ENCODE data around the gene LOXL1. TPM values are rescaled to one million over a fixed set of nuclear protein-coding genes. Genes with fewer than 3 reads are reported as not detected.

Gene LOXL1
- total RNA-seq, 2 experiments from 2014 or later, result 1.6 to 2.8 TPM

DNA sequence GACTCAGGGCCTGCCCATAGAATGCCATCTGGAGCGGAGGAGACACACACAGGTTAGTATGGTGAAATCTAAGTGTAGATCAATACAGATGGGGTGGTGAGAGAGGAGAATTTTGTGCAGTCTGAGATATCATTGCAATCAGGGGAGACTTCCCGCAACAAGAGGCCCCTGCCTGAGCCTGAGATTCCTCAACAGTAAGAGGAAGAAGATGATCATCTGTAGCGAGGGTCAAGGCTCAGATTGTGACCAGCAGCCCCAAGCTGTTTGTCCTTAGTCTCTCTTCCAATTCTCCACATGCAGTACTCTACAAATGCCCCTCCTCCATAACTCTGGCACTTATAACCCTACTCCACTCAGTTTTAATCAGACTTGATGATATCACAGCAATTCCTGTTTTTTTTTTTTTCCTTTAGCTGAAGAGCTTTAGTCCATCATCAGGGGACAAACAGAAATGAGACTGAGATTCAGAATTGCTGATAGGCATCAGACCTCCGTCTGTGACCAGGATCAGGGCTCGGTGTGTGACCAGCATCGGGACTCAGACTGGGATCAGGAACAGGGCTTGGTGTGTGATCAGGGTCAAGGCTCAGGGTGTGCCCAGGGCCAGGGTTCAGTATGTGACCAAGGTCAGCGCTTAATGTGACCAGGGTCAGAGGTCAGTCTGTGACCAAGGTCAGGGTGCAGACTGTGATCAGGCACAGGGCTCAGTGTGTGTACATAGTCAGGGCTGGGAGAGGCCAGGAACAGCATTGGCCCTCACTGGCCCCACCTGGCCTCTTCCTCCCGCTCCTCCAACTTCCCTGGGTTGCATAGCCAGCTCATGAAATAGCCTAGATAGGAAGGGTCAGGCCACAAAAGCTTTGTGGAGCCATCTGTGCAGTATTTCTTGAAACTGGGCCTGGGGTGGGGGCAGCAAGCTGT, 14.1 kb downstream of the LOXL1 start:
- ATAC-seq (no peak), DNase-seq (no peak)
- CTCF ChIA-PET, result interaction anchor here (1.1 to 3.6 kb wide), 5 partner anchors 11 to 24 kb away, joined by 3 to 22 read pairs (median 5); no protein-coding TSS in a partner anchor
- POLR2A ChIA-PET, result no interaction called here
- peaks cover 15% of the 10 kb centered on the region for H3K4me1 Mint-ChIP-seq (ENCODE audit: low read depth)
- no peak overlapping the region for H3K4me3 Mint-ChIP-seq
- H3K36me3 Mint-ChIP-seq (ENCODE audit: low read depth), result no peaks in the 10 kb centered on the region
- TF ChIP-seq CTCF (IDR thresholded peaks at IDR 0.05), result no peak
- H3K27me3 Mint-ChIP-seq, result no peaks in the 10 kb centered on the region
- no peaks in the 10 kb centered on the region for H3K9me3 Mint-ChIP-seq
- intact Hi-C loops (cut with micrococcal nuclease), result no loop called here
- H3K27ac Mint-ChIP-seq, result no peak overlapping the region

DNA sequence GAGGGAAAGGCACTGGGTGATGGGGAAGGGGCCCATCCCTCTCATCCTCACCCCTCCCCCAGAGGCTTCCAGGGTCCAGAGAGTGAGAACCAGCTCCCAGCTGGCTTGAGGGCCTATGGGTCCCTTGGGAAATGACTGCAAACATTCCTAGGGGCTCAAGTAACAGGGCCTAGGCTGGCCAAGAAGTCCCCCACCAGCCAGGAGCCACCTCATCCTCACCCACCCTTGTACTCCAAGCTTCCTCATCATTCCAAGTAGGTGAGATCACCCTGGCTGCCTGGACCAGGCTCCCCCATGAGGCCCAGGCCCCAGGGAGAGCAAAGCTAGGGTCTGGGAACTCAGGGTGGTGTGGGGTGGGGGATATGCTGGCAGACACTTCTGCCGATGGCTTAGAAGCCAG, 14.8 kb downstream of the LOXL1 start:
- no peaks in the 10 kb centered on the region for H3K9me3 Mint-ChIP-seq
- no peak overlapping the region for H3K27ac Mint-ChIP-seq
- no peaks in the 10 kb centered on the region for H3K27me3 Mint-ChIP-seq
- no peak for DNase-seq
- no peak for TF ChIP-seq CTCF (IDR thresholded peaks at IDR 0.05)
- intact Hi-C loops (cut with micrococcal nuclease), result no loop called here
- CTCF ChIA-PET, result interaction anchor here (1.1 to 2.4 kb wide), 3 partner anchors 10 to 24 kb away, joined by 3 to 9 read pairs (median 5); no protein-coding TSS in a partner anchor
- H3K4me3 Mint-ChIP-seq, result no peak overlapping the region
- POLR2A ChIA-PET, result no interaction called here
- H3K36me3 Mint-ChIP-seq (ENCODE audit: low read depth), result no peaks in the 10 kb centered on the region
- no peak for ATAC-seq
- peaks cover 15% of the 10 kb centered on the region for H3K4me1 Mint-ChIP-seq (ENCODE audit: low read depth)

GRCh38 chr15:73941449-73941848, 15.2 kb downstream of the LOXL1 start:
- no peak for DNase-seq
- no peak for ATAC-seq
- ChIA-PET POLR2A (no interaction called here), CTCF (interaction anchor here (1.1 to 2.4 kb wide), 3 partner anchors 10 to 23 kb away, joined by 3 to 9 read pairs (median 5); no protein-coding TSS in a partner anchor)
- Mint-ChIP-seq H3K27me3 (no peaks in the 10 kb centered on the region), H3K27ac (no peak overlapping the region), H3K9me3 (no peaks in the 10 kb centered on the region), H3K4me1 (ENCODE audit: low read depth) (peaks cover 15% of the 10 kb centered on the region), H3K4me3 (no peak overlapping the region), H3K36me3 (ENCODE audit: low read depth) (no peaks in the 10 kb centered on the region)
- TF ChIP-seq CTCF (IDR thresholded peaks at IDR 0.05), result no peak
- intact Hi-C loops (cut with micrococcal nuclease), result no loop called here

DNA sequence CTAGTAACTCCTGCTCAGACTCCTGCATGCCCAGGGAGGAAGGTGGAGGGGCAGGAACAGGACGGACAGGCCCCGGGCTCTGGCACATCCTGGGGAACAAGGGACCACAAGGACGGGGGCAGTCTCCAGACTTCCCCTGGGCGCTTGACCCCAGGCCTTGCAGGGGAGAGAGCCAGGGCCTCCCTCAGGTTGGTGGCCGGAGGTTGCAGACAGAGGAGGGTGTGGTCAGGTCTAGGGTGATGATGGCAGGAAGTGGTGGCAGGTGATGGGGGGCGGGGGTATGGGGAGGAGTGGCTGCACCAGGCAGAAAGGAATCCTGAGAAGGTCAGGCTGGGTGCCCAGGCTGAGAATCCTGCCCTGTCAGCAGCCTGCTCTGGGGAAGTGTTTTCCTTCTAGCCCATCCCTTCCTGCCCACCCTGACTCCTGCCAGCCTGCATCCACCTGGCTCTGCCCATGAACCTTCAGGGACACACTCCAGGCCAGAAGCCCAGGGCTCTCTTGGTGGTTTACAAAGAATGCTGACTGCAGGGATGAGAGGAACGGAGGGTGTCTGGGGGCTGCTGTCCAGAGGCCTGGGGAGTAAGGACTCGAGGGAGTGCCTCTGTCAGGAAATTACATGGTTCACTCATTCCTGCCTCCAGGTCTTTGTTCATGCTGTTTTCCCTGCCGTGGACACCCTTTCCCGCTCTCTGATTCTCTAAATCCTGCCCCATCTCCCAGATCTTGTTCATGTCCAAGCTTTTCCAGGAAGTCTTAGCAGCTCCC, 15.8 kb downstream of the LOXL1 start:
- CTCF ChIA-PET, result interaction anchor here (1.0 to 2.4 kb wide), 3 partner anchors 9 to 31 kb away, joined by 3 to 9 read pairs (median 5); no protein-coding TSS in a partner anchor
- Mint-ChIP-seq H3K27ac (no peak overlapping the region), H3K9me3 (no peaks in the 10 kb centered on the region), H3K4me3 (no peak overlapping the region), H3K36me3 (ENCODE audit: low read depth) (no peaks in the 10 kb centered on the region), H3K27me3 (no peaks in the 10 kb centered on the region), H3K4me1 (ENCODE audit: low read depth) (peaks cover 15% of the 10 kb centered on the region)
- TF ChIP-seq CTCF (IDR thresholded peaks at IDR 0.05), result no peak
- intact Hi-C loops (cut with micrococcal nuclease), result no loop called here
- POLR2A ChIA-PET, result no interaction called here
- DNase-seq (no peak), ATAC-seq (peak; percentile 66)
